OCI-LY1 (cell line): Measurements from ENCODE around the gene MXRA7.

Source experiments
- H2AFZ ChIP-seq: fragments of 200-600 bp; sonication (generic), shearing (Covaris generic); 2 replicates; pipeline ENCODE4 v1.6.0; 2014; ENCODE audit warnings: antibody characterized with exemption, mild to moderate bottlenecking, low read length
- H3F3A ChIP-seq: fragments of 200-600 bp; sonication (generic), shearing (Covaris generic); 2 replicates; pipeline ENCODE4 v1.6.0; 2014; ENCODE audit warnings: mild to moderate bottlenecking, antibody characterized with exemption, low read length, moderate library complexity; ENCODE audit not compliant: insufficient read depth
- H3K27ac ChIP-seq: fragments of 200-600 bp; sonication (generic); 2 replicates; pipeline ENCODE4 v1.5.1; 2014; ENCODE audit warnings: low read length, mixed run types, mild to moderate bottlenecking, low read depth; ENCODE audit not compliant: poor library complexity, severe bottlenecking
- H3K27me3 ChIP-seq: fragments of 200-600 bp; sonication (generic); 2 replicates; pipeline ENCODE4 v1.6.0; 2014; ENCODE audit warnings: antibody characterized with exemption, mild to moderate bottlenecking, low read length, moderate library complexity; ENCODE audit not compliant: insufficient read depth
- H3K36me3 ChIP-seq: fragments of 200-600 bp; sonication (generic); 2 replicates; pipeline ENCODE4 v1.6.1; 2014; ENCODE audit warnings: mild to moderate bottlenecking, antibody characterized with exemption, low read length, moderate library complexity, mixed read lengths; ENCODE audit not compliant: insufficient read depth
- H3K4me1 ChIP-seq: fragments of 200-600 bp; sonication (generic); 2 replicates; pipeline ENCODE4 v1.5.1; 2014; ENCODE audit warnings: mild to moderate bottlenecking, low read length, moderate library complexity; ENCODE audit not compliant: insufficient read depth, severe bottlenecking
- H3K4me2 ChIP-seq: fragments of 200-600 bp; sonication (generic), shearing (Covaris generic); 2 replicates; pipeline ENCODE4 v1.6.1; 2014; ENCODE audit warnings: low read length
- H3K4me3 ChIP-seq: fragments of 200-600 bp; sonication (generic); 2 replicates; pipeline ENCODE4 v1.5.1; 2014; ENCODE audit warnings: low read length, low read depth, mild to moderate bottlenecking, mixed read lengths; ENCODE audit not compliant: poor library complexity, severe bottlenecking
- H3K79me2 ChIP-seq: fragments of 200-600 bp; shearing (Covaris generic); 2 replicates; pipeline ENCODE4 v1.6.1; 2016; ENCODE audit warnings: mixed run types, low read length, mixed read lengths; ENCODE audit not compliant: insufficient read depth
- H3K9ac ChIP-seq: fragments of 200-600 bp; sonication (generic), shearing (Covaris generic); 2 replicates; pipeline ENCODE4 v1.6.1; 2014; ENCODE audit warnings: mild to moderate bottlenecking, low read length, mixed read lengths
- H3K9me2 ChIP-seq: fragments of 200-600 bp; sonication (generic), shearing (Covaris generic); 2 replicates; pipeline ENCODE4 v1.6.1; 2014; ENCODE audit warnings: low read depth, mild to moderate bottlenecking, low read length, mixed read lengths
- H3K9me3 ChIP-seq: fragments of 200-600 bp; shearing (Covaris generic); 2 replicates; pipeline ENCODE4 v1.6.1; 2014; ENCODE audit warnings: low read length, mixed read lengths
- H4K20me1 ChIP-seq: fragments of 200-600 bp; sonication (generic), shearing (Covaris generic); 2 replicates; pipeline ENCODE4 v1.6.0; 2016; ENCODE audit warnings: mild to moderate bottlenecking, low read length; ENCODE audit not compliant: insufficient read depth
- CTCF ChIP-seq: fragments of 200-600 bp; sonication (generic), shearing (Covaris generic); IDR thresholded peaks from 2 replicates; pipeline ENCODE4 v1.5.1; 2017; ENCODE audit warnings: mild to moderate bottlenecking, antibody characterized with exemption, low read length, moderate library complexity, mixed read lengths
- EZH2 ChIP-seq: fragments of 200-600 bp; sonication (generic), shearing (Covaris generic); IDR thresholded peaks from 2 replicates; pipeline ENCODE4 v1.8.0; 2017; ENCODE audit warnings: borderline replicate concordance, mixed run types, mild to moderate bottlenecking, antibody characterized with exemption, low read length, moderate library complexity, mixed read lengths

MXRA7 gene

GRCh38 chr17:76755285-76755684 is 44.5 kb upstream of the MXRA7 start:
- no peak overlapping the region for H3K4me2 ChIP-seq
- H3K9me3 ChIP-seq = no peaks in the 10 kb centered on the region
- TF ChIP-seq EZH2 = no peak
- no peak for TF ChIP-seq CTCF

GRCh38 chr17:76753061-76753961 is 42.5 kb upstream of the MXRA7 start:
- H3K36me3 ChIP-seq = peaks cover 28% of the 10 kb centered on the region
- no peak overlapping the region for H2AFZ ChIP-seq
- no peaks in the 10 kb centered on the region for H3K9me2 ChIP-seq
- H3K4me3 ChIP-seq = no peak overlapping the region
- H3K27ac ChIP-seq = no peak overlapping the region
- TF ChIP-seq CTCF (no peak), EZH2 (no peak)
- H3F3A ChIP-seq = no peaks in the 10 kb centered on the region
- H3K4me2 ChIP-seq = no peak overlapping the region
- peaks cover 7% of the 10 kb centered on the region for H3K4me1 ChIP-seq
- no peaks in the 10 kb centered on the region for H4K20me1 ChIP-seq
- no peaks in the 10 kb centered on the region for H3K79me2 ChIP-seq
- H3K9ac ChIP-seq = no peak overlapping the region
- no peaks in the 10 kb centered on the region for H3K27me3 ChIP-seq
- H3K9me3 ChIP-seq = no peaks in the 10 kb centered on the region

More at GRCh38 chr17:76755285-76755684, 44.5 kb upstream of the MXRA7 start:
- Histone ChIP-seq H3K27ac (no peak overlapping the region), H4K20me1 (no peaks in the 10 kb centered on the region), H3F3A (no peaks in the 10 kb centered on the region), H3K36me3 (peaks cover 33% of the 10 kb centered on the region), H2AFZ (no peak overlapping the region), H3K27me3 (no peaks in the 10 kb centered on the region), H3K4me3 (no peak overlapping the region), H3K4me1 (peaks cover 7% of the 10 kb centered on the region), H3K79me2 (no peaks in the 10 kb centered on the region), H3K9me2 (no peaks in the 10 kb centered on the region), H3K9ac (no peak overlapping the region)

GRCh38 chr17:76752006-76752405 is 41.2 kb upstream of the MXRA7 start:
- peak overlapping the region; percentile 17 for H3K27ac ChIP-seq
- no peak overlapping the region for H2AFZ ChIP-seq
- H3K4me1 ChIP-seq = peaks cover 7% of the 10 kb centered on the region
- no peak for TF ChIP-seq EZH2
- TF ChIP-seq CTCF = no peak
- H3K9me3 ChIP-seq = no peaks in the 10 kb centered on the region
- H3K4me2 ChIP-seq = no peak overlapping the region
- no peaks in the 10 kb centered on the region for H3K27me3 ChIP-seq
- no peaks in the 10 kb centered on the region for H3K79me2 ChIP-seq
- H3K9ac ChIP-seq = no peak overlapping the region
- H3K9me2 ChIP-seq = no peaks in the 10 kb centered on the region
- H3F3A ChIP-seq = no peaks in the 10 kb centered on the region
- H3K4me3 ChIP-seq = no peak overlapping the region
- peaks cover 22% of the 10 kb centered on the region for H3K36me3 ChIP-seq
- no peaks in the 10 kb centered on the region for H4K20me1 ChIP-seq
